GM12891 (cell line): ENCODE results near the gene LMCD1.

Experiments
- PAX5 ChIP-seq: IDR thresholded peaks from 2 replicates; pipeline ENCODE4 v1.6.1; 2011; ENCODE audit warnings: low read length, moderate library complexity, mild to moderate bottlenecking; ENCODE audit not compliant: insufficient read depth, severe bottlenecking
- POLR2A ChIP-seq: IDR thresholded peaks from 2 replicates; pipeline ENCODE4 v1.6.1; 2011; ENCODE audit warnings: low read depth, low read length, control low read depth
- POLR2AphosphoS5 ChIP-seq: IDR thresholded peaks from 2 replicates; pipeline ENCODE4 v1.6.1; 2011; ENCODE audit warnings: low read depth, low read length, control low read depth
- POU2F2 ChIP-seq: IDR thresholded peaks from 2 replicates; pipeline ENCODE4 v1.6.1; 2011; ENCODE audit warnings: low read depth, mild to moderate bottlenecking, control low read depth, low read length, moderate library complexity
- SPI1 ChIP-seq: IDR thresholded peaks from 2 replicates; pipeline ENCODE4 v1.6.1; 2011; ENCODE audit warnings: low read depth, low read length, control low read depth
- TAF1 ChIP-seq: IDR thresholded peaks from 2 replicates; pipeline ENCODE4 v1.6.1; 2011; ENCODE audit warnings: low read depth, low read length, control low read depth

GRCh38 chr3:8473029-8473428 is 28.6 kb upstream of the LMCD1 start:
- TF ChIP-seq POLR2AphosphoS5 = no peak
- no peak for TF ChIP-seq POLR2A
- no peak for TF ChIP-seq TAF1
- TF ChIP-seq PAX5 = no peak
- no peak for TF ChIP-seq POU2F2
- no peak for TF ChIP-seq SPI1
